Measurements from ENCODE around the gene LMNA. TPM values are rescaled to one million over a fixed set of nuclear protein-coding genes. Genes with fewer than 3 reads are reported as not detected.

LMNA gene
- total RNA-seq, 4 donors from 2014 or later: 201 to 295 (median 211) TPM

DNA sequence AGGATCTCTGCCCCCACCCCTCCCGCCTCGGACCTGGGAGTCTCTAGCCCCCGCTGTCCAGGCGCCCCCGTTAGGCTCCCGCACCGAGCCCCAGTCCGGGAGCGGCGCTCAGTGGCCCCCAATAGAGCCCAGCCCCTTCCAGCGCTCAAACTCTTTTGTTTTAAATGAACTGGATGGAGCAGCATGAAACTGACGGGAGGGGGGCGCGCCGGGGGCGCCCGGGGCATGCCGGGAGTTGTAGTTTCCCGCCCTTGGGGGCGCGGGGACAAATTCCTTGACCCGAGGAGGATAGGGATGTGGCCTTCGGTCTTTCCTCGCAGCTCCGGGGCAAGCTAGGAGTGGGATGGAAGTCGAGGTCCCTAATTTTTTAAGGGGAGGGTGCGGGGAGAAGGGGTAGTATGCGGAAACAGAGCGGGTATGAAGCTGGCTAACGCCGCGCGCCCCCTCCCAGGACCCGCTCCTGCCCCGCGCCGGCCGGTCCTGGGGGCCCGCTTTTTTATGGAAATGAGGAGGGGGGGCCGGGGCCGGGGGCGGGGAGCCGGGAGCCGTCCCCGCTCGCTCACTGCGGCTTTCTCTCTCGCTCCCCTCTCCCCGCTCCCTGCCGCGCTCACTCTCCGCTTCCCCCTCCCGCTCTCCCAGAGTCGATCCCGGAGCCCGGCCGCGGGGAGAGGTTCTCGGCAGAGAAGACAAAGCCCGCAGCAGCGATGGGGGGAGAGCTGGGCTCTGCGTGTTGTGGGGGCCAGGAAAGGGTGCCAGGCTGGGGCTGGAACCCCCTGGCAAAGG is 32.0 kb upstream of the LMNA start, which contains the start of gene MEX3A:
TSS of gene MEX3A (minus strand) at position 157 of the 783 bp plus-strand sequence. CDS start 467 bp downstream, outside the sequence.
- no peaks in the 10 kb centered on the region for H3K9me3 ChIP-seq
- H3K27me3 ChIP-seq: no peaks in the 10 kb centered on the region
- TF ChIP-seq, protein P1, sequence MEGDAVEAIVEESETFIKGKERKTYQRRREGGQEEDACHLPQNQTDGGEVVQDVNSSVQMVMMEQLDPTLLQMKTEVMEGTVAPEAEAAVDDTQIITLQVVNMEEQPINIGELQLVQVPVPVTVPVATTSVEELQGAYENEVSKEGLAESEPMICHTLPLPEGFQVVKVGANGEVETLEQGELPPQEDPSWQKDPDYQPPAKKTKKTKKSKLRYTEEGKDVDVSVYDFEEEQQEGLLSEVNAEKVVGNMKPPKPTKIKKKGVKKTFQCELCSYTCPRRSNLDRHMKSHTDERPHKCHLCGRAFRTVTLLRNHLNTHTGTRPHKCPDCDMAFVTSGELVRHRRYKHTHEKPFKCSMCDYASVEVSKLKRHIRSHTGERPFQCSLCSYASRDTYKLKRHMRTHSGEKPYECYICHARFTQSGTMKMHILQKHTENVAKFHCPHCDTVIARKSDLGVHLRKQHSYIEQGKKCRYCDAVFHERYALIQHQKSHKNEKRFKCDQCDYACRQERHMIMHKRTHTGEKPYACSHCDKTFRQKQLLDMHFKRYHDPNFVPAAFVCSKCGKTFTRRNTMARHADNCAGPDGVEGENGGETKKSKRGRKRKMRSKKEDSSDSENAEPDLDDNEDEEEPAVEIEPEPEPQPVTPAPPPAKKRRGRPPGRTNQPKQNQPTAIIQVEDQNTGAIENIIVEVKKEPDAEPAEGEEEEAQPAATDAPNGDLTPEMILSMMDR (IDR thresholded peaks at IDR 0.05): no peak
- TF ChIP-seq POLR2A (IDR thresholded peaks at IDR 0.05): no peak
- peaks cover 0 to 17% (median 6%) of the 10 kb centered on the region in 4 donors for H3K4me1 ChIP-seq
- peak within 1 kb of the TSS; percentile 60 to 90 (median 76) for H3K4me3 ChIP-seq
- H3K27ac ChIP-seq: peak within 1 kb of the TSS in 3 of 4 donors; percentile 39 to 58 (median 48)
- no peaks in the 10 kb centered on the region for H3K36me3 ChIP-seq
- peak; percentile 54 to 83 (median 82) for DNase-seq

GRCh38 chr1:156083800-156084790 is 30.4 kb upstream of the LMNA start:
- no peak for TF ChIP-seq POLR2A (IDR thresholded peaks at IDR 0.05)
- TF ChIP-seq, protein P1 (IDR thresholded peaks at IDR 0.05): no peak
- H3K4me1 ChIP-seq: peaks cover 0 to 17% (median 6%) of the 10 kb centered on the region in 4 donors
- no peak for DNase-seq

GRCh38 chr1:156086256-156086662 is 28.3 kb upstream of the LMNA start:
- H3K4me3 ChIP-seq: no peak overlapping the region
- no peak for TF ChIP-seq POLR2A (IDR thresholded peaks at IDR 0.05)
- TF ChIP-seq, protein P1 (IDR thresholded peaks at IDR 0.05): no peak
- H3K9me3 ChIP-seq: no peaks in the 10 kb centered on the region
- no peaks in the 10 kb centered on the region for H3K36me3 ChIP-seq
- H3K27me3 ChIP-seq: no peaks in the 10 kb centered on the region
- H3K27ac ChIP-seq: no peak overlapping the region
- H3K4me1 ChIP-seq: peaks cover 0 to 22% (median 8%) of the 10 kb centered on the region in 4 donors
- no peak for DNase-seq

More at GRCh38 chr1:156083800-156084790, 30.4 kb upstream of the LMNA start:
- no peaks in the 10 kb centered on the region for H3K36me3 ChIP-seq
- no peak overlapping the region for H3K4me3 ChIP-seq
- no peak overlapping the region for H3K27ac ChIP-seq
- H3K27me3 ChIP-seq: no peaks in the 10 kb centered on the region
- H3K9me3 ChIP-seq: no peaks in the 10 kb centered on the region

GRCh38 chr1:156089704-156090103 is 24.8 kb upstream of the LMNA start:
- no peaks in the 10 kb centered on the region for H3K9me3 ChIP-seq
- no peak overlapping the region for H3K27ac ChIP-seq
- H3K36me3 ChIP-seq: no peaks in the 10 kb centered on the region
- H3K27me3 ChIP-seq: no peaks in the 10 kb centered on the region
- H3K4me3 ChIP-seq: no peak overlapping the region
- no peak for TF ChIP-seq POLR2A (IDR thresholded peaks at IDR 0.05)
- TF ChIP-seq, protein P1 (IDR thresholded peaks at IDR 0.05): no peak
- no peak for DNase-seq
- peaks cover 0 to 6% (median 2%) of the 10 kb centered on the region in 4 donors for H3K4me1 ChIP-seq

DNA sequence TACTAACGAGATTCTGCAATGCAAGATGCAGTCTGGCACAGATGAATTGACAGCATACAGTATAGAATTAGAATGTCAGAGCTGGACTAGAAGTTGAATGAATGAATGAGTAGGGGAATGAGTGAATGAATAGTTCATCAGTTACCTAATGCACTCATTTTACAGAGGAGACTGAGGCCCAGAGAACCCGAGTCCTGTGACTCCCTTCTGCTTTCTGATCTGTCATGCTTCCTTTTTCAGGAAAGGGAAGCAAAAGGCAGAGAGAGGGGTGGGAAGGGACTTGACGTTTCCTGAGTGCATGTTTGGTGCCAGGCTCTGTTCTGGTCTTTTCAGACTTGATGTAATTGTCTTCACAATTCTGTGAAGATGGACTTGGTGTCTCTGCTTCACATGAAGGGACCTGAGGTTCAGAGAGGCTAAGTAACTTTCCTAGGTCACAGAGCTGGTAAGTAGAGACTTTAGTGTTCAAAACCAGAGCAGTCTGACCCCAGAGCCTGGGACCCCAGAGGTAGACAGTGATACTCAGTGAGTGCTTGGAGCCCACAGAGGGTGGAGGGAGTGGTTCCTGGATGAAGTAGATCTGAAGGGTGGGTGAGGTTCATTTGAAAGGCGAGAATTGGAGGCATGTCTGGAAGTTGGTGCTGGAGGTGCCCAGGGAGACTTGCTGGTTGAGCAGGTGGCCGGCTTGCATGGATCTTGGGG is 24.2 kb upstream of the LMNA start:
- no peak for DNase-seq

More for the DNA sequence above, 24.2 kb upstream of the LMNA start:
- Histone ChIP-seq H3K4me1 (peaks cover 0 to 6% (median 2%) of the 10 kb centered on the region in 4 donors), H3K4me3 (no peak overlapping the region), H3K27me3 (no peaks in the 10 kb centered on the region), H3K9me3 (no peaks in the 10 kb centered on the region), H3K36me3 (no peaks in the 10 kb centered on the region), H3K27ac (no peak overlapping the region)
- TF ChIP-seq, protein P1 (IDR thresholded peaks at IDR 0.05): no peak
- no peak for TF ChIP-seq POLR2A (IDR thresholded peaks at IDR 0.05)

All from Peyer's patch (tissue), 4 donors.